ENCODE results near the gene MYO3B.

Gene MYO3B

GRCh38 chr2:170703776-170704476 lies 526.0 kb downstream of the MYO3B start:
- no peak for DNase-seq (ENCODE audit: low spot score)

Data from hematopoietic multipotent progenitor cell treated with erythropoietin and hydrocortisone succinate and interleukin-3 and kit ligand, for 15 days (in vitro differentiated cells).